GM13976 (cell line): ENCODE measurements around the gene EPHB2.

Experiments used
- DNase-seq: peaks from one replicate; pipeline ENCODE4 v3.0.0; 2012; ENCODE audit warnings: low spot score
- CTCF ChIP-seq: IDR thresholded peaks from 2 replicates; pipeline ENCODE4 v1.5.1; 2012; ENCODE audit warnings: borderline replicate concordance, mild to moderate bottlenecking; ENCODE audit not compliant: insufficient read depth; ENCODE audit errors: extremely low read depth, missing control alignments, control extremely low read depth
- in situ Hi-C: fragments of 300-500 bp; cut with MboI; formaldehyde crosslinking; loops from one replicate; pipeline ENCODE4 v1.12.0; 2022; ENCODE audit warnings: low sequenced_read_pairs, mixed read lengths, inconsistent platforms; ENCODE audit not compliant: unreplicated experiment

Gene EPHB2

GRCh38 chr1:22781483-22781882 lies 70.8 kb downstream of the EPHB2 start:
- no peak for DNase-seq
- no peak for TF ChIP-seq CTCF
- in situ Hi-C loops: no loop called here

- in situ Hi-C loops: no loop called here
- DNase-seq: no peak
Observed at GRCh38 chr1:22782406-22782805, 71.8 kb downstream of the EPHB2 start.

GRCh38 chr1:22784317-22784716 lies 73.7 kb downstream of the EPHB2 start:
- DNase-seq: no peak
- in situ Hi-C loops: no loop called here
- no peak for TF ChIP-seq CTCF

More at GRCh38 chr1:22782406-22782805, 71.8 kb downstream of the EPHB2 start:
- no peak for TF ChIP-seq CTCF

GRCh38 chr1:22784737-22785136 lies 74.1 kb downstream of the EPHB2 start:
- in situ Hi-C loops: no loop called here
- DNase-seq: no peak
- no peak for TF ChIP-seq CTCF

- no peak for TF ChIP-seq CTCF
- in situ Hi-C loops: no loop called here
- no peak for DNase-seq
Observed at GRCh38 chr1:22786101-22786500, 75.5 kb downstream of the EPHB2 start.

GRCh38 chr1:22786719-22787489 lies 76.3 kb downstream of the EPHB2 start:
- TF ChIP-seq CTCF: no peak
- no peak for DNase-seq
- in situ Hi-C loops: no loop called here
